NCI-H2081 (cell line): ENCODE measurements around the gene GABRA4.

ENCODE experiments used
- DNase-seq, 2 experiments: peaks; one replicate each; lab custom pipeline; 2025; lab: John Stamatoyannopoulos, UW

GABRA4 gene

DNA sequence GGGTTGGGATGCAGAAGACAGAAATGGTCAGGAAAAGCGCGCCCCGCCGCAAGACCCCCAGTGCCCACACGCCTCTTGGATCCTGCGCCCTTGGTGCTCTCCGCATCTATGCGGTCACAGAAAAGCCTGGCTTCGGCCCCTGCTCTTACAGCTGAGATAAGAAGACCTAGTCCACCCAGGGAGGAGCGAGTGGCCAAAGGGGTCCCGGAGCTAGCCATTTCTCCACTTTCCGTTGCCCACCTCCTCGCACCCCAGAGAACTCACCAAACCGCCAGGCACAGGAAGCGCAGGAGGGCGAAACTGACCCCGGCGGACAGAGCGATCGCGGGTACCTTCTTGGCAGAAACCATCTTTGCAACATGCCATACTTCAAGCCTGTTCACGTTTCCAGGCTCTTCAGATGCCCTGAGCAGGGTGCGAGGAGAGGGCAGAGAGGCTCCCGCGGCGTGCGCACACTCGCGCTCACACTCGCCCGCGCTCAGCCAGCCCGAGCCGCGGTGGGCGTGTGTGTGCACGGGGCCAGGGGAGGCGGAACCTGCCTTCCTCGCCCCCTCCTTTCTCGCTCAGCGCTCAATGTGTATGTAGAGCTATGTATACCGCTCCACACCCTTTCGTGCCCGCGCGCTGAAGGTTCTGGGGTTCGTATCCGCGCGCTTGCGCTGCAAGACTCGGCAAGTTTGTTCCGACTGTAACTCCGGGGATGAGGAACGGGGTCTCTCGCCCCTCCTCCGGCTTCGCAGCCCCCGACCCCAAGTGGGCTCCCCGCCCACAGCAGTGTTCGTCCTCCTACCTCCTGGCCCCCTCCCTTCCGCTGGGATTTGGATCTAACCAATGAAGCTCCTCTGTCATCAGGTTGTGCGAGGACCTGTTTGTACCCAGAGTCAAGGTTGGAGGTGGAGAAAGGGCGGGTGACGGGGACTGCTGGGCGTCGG lies at the start of gene GABRA4:
Gene GABRA4, minus strand, starts transcription at position 507 of the 932 bp plus-strand sequence. Its CDS starts 157 bp downstream, at position 350.
- peak in 1 of 2 experiments; percentile 11 for DNase-seq

DNA sequence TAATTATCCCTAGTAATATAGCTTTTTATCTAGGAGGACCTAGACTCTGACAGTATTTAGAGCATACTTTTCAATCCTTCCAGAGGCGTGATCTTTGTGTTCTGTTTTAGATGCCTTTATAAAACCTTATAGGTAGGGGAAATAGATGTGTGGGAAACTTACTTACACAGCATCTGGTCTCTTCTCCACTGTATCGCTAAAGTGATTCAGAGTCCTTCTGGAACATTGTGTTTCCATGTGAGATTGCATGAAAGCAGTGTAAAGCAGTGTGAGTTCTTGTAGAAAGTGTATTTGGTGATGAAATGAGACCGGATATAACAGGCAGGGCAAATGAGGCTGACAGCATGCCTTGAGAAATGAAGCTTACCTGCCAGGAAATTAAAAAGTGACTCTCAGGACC lies 47.4 kb upstream of the GABRA4 start:
- no peak for DNase-seq

DNA sequence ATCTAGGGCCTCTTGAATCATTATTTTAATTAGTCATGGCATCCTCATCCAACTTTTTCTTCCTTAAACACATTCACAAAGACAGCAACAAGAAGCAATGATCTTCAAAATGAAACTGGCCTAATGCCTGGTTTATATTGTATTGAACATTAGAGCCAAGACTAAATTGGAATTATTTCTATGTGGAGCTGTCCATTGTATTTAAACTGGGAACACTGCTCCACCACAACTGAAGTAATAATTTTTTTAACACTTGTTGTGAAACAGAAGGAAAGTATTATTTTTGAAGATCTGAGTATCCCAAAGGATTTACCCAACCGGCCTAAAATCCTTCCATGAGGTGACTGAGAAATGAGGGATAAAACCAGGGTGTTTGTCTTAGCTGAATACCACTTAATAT lies 44.9 kb upstream of the GABRA4 start:
- no peak for DNase-seq

DNA sequence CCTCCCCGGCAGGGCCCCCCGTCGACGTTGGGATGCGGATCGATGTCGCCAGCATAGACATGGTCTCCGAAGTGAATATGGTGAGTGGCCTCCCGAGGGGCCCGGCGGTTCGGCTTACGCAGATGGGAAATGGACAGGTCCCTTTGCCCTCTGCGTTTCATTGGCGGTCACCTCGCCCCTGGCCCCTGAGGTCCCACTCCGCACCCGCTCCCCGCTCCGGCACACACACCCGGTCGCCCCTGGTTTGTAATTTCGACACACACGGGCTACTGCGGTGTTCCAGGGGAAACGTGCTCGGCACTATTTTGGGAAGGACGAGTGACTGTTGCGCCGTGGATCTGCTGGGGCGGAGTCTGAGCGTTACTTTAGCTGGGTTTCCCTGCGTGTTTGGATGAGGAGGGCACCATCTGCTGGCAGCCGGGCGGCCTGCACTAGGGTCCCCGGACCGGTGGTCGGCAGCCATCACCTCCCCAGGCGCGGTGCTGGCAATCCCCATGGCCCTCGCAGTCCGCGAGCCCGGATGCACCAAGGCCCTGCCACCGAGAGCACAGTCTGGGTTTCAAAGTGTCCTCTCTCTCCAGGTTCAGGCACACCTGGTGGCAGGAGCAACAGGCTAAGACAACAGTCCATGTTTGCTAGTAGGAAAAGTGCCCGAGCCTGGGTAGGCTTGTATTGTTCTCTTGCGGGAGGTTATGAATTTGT lies 39.2 kb upstream of the GABRA4 start:
- peak; percentile 87 for DNase-seq

GRCh38 chr4:47031751-47032404 lies 38.5 kb upstream of the GABRA4 start:
- peak in 1 of 2 experiments; percentile 49 for DNase-seq

DNA sequence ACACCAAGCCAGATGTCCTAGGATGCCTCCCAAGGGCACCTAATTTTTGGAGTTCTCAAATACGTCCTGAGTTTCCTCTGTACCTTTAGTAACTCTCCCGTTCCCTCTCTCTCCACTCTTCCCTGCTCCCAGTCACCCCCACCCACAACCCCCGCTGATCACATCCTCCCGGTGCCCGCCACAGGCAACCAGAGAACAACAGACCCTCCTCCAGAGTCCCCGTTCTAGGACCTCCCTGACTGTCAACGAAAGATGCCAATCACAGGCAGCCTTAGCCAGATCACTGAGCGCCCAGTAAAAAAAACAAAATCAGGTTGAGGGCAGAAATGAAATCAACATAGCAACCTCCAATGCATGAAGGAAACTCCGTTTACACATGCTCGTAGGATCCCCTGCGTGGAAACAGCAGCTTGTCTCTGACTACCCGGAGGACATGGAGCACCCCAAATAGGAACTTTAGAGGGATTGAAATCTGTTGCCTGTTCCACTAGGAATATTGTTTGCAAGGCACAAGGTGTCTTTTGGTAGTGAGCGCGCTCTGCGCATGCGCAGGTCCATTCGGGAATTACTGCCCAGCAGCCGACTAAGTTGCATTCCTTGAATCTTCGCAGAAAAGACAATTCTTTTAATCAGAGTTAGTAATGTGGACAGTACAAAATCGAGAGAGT lies 37.8 kb upstream of the GABRA4 start, which contains the start of gene GABRB1:
Gene GABRB1, plus strand, starts transcription at position 557 of the 668 bp plus-strand sequence.
- peak; percentile 25 to 74 for DNase-seq

- DNase-seq = no peak
These were observed 24.1 kb upstream of the GABRA4 start for GRCh38 chr4:47017494-47017893.

- no peak for DNase-seq
These were observed 23.7 kb upstream of the GABRA4 start for GRCh38 chr4:47017081-47017480.

DNA sequence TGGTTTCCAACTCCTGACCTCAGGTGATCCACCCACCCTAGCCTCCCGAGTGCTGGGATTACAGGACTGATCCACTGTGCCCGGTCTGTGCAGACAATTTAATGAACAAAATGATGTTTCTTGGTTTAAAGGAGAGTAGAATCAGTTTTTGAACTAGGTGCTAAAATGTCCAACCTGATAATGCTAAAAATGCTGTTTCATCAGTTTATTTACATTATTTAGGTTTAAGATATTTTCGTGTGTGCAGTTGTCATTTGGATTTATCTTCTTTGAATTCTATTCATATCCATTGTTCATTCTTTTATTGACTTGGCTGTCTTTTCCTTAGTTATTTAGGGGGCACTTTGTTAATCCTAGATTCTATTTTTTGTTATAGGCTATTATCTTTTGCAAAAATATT lies 20.0 kb upstream of the GABRA4 start:
- DNase-seq = no peak

GRCh38 chr4:47012676-47013075 lies 19.3 kb upstream of the GABRA4 start:
- no peak for DNase-seq

GRCh38 chr4:47010912-47011446 lies 17.6 kb upstream of the GABRA4 start:
- no peak for DNase-seq

GRCh38 chr4:47010347-47010911 lies 17.0 kb upstream of the GABRA4 start:
- no peak for DNase-seq

DNA sequence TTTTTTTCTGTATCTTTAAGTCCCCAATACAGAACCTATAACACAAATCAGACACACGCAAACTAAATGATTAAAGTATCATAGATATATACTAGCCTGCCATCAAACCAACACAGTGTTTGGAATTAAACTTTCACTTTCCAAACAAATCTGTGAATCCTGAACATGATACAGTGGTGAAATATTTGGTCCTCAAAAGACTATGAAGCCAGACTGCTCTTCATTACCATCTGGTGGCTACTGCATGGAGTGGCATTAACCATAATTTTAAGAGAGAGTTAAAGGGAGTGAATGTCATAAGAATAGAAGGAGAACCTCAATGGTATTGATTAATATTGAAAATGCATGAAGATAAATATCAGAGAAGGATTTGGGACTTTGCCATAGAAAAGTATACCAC lies 9.2 kb upstream of the GABRA4 start:
- peak in 1 of 2 experiments; percentile 25 for DNase-seq

DNA sequence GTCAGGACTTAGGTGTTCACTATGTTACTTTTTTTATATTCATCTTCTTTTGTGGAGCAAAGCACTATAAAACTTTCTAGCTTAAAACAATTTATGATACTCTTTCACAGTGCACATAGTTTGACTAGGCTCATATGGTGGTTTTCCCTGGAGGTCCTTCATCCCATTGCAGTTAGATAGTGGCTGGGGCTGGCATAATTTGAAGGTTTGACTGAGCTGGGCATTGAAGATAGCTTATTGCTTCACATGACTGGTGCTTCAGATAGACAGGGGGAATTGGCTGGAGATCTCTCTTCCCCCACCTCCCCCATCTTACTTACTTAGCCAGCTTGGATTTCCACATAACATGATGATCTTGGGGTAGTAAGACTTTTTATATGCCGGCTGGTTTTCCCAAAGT lies 7.0 kb upstream of the GABRA4 start:
- no peak for DNase-seq

GRCh38 chr4:46999566-46999965 lies 6.2 kb upstream of the GABRA4 start:
- DNase-seq = no peak

GRCh38 chr4:46994007-46994405 lies 625 bp upstream of the GABRA4 start:
- no peak for DNase-seq

- no peak for DNase-seq
These were observed 1.0 kb downstream of the GABRA4 start for GRCh38 chr4:46992338-46992737.

DNA sequence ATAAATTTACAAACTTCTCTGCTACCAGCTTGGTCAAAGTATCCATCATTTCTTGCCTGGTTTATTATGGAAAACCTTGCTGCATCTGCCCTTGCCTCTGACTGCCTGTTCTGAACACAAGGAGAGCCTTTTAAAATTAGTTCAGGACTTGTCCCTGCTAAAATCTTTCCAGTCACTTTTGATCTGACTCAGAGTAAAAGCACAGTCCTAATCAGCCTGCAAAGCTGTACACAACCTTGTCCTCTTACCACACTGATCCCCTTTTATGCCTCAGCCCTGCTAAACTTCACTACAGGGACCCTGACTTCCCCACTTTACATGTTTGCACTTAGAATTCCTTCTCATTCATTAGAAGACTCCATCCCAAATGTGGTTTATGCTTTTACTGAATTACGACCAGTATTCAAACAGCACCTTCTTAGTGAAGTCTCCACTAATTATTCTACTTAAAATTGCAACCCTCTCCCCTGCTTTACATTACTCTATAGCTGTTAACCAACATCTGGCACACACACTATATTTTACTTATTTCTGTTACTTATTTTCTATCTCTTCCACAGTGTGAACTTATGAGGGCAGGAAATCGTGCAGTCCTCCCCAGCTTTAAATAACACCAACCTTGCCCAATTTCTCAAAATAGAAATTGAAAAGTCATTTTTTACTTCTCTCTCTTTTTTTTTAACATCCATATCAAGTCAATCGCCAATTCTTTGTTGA lies 6.3 kb downstream of the GABRA4 start:
- DNase-seq = no peak

DNA sequence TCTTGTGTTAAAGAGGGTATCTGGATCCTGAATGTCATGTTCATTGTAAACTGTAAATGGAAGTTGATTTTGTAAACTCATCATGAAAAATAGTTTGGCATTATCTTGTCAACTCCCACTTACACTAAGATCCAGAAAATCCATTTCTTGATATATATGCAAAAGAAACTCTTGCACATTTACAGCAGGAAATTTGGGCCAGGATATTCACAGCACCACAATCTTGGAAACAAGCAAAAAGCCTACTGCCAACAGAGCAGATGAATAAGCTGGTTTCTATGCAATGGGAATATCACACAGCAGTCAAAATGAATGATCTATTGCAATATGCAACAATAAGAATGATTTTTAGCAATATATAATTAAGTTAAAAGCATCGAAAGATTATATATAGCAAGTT lies 8.6 kb downstream of the GABRA4 start:
- DNase-seq = no peak

- DNase-seq = no peak
These were observed 12.5 kb downstream of the GABRA4 start for GRCh38 chr4:46980851-46981250.

GRCh38 chr4:46979726-46980125 lies 13.7 kb downstream of the GABRA4 start:
- no peak for DNase-seq
